OCI-LY7 (cell line): Measurements from ENCODE around the gene MARK3.
"Not testable (repeated sequence)": the region's sequence is repeated elsewhere in the genome, so short reads cannot be mapped to it uniquely, and the experiment has no call there.

Experiments used
- CTCF ChIP-seq: fragments of 200-600 bp; sonication (generic); conservative IDR thresholded peaks from 2 replicates; pipeline ENCODE4 v1.5.1; 2014; ENCODE audit warnings: mild to moderate bottlenecking, antibody characterized with exemption, low read length, moderate library complexity, mixed read lengths
- EZH2phosphoT487 ChIP-seq: fragments of 200-600 bp; sonication (generic); IDR thresholded peaks from 2 replicates; pipeline ENCODE4 v1.6.1; 2018; ENCODE audit warnings: low read depth, borderline replicate concordance, mild to moderate bottlenecking, mixed run types, antibody characterized with exemption, low read length, moderate library complexity, mixed read lengths

- TF ChIP-seq CTCF, EZH2phosphoT487: not testable (repeated sequence)
Measured at GRCh38 chr14:103512180-103512579, 127.0 kb downstream of the MARK3 start.
